ENCODE results near the gene HOXA10.

HOXA10 gene

DNA sequence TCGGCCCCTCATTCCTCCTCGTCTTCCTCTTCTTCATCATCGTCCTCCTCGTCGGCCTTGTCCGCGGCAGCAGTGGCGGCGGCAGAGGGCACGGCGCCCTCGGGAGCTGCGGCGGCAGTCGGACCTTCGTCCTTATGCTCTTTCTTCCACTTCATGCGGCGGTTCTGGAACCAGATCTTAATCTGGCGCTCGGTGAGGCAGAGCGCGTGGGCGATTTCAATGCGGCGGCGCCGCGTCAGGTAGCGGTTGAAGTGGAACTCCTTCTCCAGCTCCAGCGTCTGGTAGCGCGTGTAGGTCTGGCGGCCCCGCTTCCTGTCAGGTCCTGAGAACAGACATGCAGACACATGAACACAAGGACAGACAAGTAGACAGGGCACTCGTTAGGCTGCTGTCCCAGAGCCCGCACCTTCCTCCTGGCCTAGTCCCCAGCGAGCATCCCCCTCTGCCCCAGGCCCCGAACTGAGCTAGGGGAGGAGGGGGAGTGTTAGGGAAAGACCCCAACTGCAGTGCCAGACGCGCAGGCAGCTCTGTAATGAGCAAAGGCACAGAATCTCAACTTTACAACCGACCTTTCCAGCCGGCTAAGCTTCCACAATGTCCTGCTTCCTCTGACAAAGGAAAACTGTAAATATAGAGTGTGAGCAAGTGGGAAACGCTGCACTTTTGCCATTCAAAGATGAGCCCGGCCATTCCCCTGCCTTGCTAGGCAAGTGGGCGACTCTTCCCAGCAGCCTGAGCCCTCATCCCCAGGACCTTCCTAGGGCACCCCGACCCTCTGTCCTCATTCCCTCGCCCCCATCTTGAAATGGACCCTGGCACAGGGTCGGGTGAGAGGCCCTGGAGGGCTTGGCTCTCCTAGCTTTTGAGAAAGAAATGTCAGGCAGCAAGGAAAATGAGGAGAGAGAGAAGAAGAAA is 19.0 kb downstream of the HOXA10 start:
- DNase-seq = peak; percentile 57

DNA sequence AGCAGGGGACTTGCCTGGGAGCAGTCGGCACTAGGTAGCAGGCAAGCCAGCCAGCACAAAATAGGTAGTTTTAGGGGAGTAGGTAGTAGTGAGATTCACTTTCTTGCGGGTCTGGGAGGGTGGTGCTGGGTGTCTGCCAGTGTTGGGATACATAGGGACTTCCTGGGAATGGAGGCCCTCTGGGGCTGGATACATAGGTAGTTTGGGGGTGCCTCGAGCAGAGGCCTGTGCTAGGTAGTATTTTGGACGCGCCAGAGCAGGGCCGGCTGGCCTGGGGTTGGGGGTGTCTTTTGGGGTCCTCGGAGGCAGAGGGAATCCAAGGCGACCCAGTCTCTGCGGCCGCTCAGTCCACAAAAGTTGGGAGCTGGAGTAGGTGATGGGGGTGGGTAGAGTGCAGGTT is 19.8 kb downstream of the HOXA10 start:
- DNase-seq = no peak

DNA sequence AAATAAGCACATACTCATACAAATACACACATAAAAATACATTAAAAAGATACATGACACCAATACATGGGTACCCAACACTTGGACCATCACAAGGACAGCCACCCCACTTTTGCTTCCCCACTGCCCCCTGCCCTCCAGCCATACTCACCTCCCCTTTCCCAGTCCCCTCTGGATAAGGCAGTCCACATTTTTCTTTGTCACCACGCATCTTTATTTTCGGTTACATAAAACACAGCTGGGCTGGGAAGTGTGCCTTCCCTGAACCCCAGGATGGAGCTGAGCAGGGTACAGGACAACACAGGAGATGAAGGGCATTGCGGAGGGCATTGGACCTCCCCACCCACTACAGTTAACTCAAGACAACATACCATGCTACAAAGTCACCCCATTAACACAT is 20.6 kb downstream of the HOXA10 start:
- no peak for DNase-seq

DNA sequence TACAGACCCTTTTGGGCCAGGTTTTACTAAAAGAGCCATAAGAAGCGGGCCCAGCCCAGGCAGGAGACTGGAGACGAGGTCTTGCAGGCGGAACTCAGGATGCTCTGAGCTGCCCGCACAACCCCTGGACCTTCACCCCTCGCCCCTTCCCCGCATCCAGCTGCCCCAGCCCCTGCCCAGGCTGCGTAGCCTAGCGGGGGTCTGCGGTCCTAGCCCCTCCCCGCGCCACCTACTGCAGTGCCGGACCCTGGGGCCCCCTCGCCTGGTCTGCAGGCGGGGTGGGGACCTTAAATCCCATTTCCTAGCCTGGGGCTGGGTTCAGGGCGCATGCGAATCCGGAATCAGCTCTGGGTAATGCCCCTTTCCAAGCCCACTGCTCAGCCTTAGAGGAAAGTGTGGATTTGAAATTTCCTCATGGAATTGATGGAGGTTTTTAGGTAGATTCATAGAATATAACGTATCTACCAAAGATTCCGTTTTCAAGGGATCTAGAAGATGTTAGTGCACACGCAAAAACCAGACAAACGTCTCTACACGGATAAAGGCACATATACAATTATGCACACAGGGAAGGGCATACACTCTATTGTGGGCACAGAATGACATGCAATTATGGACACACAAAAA is 21.2 kb downstream of the HOXA10 start:
- DNase-seq = peak; percentile 9

DNA sequence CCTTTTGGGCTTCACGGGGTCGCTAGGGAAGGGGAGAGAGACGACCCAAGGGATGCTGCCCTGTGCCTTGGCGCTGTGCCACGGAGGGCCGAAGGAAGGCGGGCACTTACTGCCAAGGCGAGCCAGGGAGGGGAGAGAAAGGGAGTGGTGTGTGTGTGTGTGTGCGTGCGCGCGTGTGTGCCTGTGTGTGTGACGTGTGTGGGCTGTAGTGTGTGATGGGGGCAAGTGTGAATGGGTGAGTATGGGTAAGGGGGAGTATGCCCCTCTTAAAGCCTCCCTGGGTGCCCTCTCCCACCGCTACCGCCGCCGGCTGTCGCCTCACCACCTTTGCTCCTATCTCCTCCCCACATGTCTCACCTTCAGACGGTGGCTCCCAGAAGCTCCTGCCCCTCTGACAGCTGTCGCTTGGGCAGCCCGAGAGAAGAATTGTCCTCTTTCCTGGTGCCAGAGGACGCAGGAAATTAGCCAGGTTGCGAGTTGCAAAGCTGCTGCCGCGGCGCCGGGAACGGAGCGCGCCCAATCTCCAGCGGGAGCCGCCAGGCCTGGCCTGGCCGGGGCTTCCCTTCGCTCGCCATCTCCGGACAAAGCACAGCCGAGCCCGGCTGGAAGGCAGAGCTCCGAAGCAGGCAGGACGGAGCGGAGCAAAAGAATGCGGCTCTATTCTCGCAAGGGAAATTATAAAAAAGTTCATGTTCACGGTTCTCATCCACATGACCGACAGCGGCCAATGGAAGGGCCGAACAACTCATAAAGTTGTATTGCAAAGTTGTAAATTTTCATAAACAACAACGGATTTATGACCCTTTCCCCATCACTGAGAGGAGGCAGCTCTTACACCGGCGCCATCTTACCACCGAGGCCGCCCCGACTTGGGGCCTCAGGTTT is 21.9 kb downstream of the HOXA10 start, which contains the start of gene HOXA3:
HOXA3 (minus strand) TSS at position 653 of the 885 bp plus-strand sequence. CDS start 41,943 bp downstream, outside the sequence.
- DNase-seq = peak; percentile 15

DNA sequence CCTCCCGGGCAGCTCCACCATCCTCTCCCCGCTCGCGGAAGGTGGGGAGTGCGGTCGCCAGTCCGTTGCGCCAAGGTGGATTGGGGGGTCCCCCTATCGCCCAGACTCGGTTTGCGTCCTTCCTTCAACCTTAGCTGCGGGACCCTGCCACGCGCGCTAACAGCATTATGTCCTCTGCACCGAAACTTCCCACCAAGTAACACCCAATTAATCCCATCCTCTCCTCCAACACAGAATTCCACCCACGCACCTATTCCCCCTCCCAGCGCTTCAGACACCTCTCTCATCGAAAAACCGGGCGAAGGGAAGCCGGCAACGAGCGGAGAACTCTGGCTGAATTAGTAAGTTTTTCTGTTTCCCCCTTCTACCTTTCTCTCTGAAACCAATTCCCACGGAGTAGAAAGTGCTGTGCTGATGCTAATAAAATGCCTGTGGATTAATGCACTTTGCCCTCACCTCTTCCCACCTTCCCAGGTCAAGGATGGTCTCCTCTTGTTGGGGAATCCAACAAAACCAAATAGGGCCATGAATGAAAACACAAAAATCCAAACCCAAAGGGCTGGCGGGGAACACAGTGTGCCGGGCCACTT is 22.7 kb downstream of the HOXA10 start:
- DNase-seq = peak; percentile 11

DNA sequence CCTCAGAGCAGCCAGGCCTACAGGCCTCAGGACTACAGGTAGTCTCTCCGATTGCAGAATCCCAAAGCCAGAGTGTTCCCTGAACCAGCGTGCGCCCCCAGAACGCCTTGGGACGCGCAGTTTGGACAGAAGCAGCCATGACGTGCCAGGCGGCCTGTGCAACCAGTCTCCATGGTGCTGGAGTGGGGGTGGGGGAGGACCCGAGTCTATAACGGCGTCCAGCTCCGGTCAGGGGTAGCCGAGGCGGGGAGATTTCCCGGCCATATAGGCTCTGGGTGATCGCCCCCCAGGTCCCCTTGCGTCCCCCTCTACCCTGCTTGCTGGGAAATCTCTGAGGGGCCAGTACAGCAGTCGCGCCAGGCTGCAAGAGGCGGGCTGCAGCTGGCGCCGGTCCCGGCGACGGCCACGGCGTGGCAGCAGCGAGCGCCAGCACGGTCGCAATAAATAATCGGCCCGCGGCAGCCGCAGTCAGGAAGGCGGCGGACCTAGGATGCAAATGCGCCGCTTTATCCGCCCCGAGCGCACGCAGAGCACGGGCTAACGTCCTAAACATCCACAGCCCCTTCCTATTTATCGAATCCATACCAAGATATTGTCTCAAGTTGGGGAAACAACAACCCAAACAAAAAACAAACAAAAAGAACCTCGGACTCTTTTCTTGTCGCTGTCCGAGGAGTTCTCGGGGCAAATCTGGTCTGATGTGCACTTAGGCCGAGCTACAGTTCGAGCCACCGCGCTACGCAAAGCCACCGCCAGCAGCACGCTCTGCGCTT is 23.4 kb downstream of the HOXA10 start:
- peak; percentile 71 for DNase-seq

DNA sequence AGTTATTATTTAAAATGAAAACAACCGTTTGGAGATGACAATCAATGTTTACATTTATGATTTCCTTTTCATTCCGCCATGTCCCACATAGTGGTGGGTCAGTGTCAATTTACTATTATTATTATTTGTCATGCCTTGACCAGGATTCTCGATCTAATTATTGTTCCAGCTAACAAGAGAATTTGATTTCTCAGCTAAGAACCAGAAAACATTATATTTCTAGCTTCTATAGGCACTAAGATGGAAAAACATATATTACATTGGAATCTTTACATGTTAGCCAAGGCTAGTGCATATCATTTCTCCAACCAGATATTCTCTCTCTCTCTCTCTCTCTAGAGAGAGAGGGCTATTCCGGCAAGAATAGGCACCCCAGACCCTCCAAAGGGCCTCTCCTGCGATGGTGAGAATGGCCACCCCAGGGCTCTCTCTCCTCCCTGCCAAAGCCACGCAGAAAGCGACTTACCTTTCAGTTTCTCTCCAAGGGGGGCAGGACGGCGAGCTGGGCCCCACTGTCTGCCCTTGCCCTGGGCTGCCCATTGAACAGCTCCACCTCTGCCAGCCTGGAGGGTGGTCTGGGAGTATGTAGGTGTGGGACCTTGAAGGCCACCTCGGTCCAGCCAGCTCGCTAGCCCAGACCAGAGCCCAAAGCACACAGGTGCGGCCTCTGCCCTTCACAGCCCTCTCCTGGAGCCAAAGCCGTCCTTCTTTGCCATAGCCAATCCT is 24.1 kb downstream of the HOXA10 start:
- DNase-seq = no peak

DNA sequence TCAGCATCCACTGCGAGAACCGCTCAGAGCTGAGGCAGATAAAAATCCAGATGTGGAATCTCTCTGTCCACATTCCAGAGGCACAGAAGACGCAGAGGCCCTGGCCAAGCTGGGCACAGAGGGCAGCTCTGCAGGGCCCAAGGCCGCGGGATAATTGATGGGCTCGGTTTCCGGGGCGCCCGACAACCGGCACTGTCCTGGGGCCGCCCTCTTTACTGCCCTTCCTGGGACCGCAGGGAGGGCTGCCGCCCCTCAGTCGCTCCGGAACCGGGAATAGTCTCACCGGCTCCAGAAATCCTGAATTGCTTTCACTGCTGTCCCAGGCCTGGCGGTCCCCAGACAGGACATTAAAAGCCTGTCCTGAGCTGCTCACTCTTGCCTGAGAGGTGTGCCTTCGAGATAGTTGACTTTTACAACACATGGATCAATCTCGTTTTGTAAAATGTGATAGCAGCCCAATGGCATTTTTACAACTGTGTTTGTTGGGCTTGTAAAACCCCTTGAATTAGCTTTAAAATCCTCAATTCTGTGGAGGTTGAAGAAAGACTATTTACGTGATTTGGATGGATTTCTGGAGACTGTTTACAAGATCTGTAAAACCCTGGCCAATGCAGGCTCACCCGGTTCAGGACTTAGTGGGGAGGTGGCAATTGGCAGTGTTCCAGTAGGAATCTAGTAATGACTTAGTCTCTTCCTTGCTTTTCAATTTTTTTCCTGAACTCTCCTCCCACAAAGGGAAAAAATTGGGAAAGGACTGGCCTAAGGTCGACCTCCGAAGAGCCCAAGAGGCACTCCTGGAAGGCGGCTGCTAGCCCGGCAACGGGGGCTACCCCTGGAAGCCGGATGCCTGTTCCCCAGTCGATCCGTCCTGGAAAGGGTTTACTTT is 25.1 kb downstream of the HOXA10 start:
- DNase-seq = no peak

DNA sequence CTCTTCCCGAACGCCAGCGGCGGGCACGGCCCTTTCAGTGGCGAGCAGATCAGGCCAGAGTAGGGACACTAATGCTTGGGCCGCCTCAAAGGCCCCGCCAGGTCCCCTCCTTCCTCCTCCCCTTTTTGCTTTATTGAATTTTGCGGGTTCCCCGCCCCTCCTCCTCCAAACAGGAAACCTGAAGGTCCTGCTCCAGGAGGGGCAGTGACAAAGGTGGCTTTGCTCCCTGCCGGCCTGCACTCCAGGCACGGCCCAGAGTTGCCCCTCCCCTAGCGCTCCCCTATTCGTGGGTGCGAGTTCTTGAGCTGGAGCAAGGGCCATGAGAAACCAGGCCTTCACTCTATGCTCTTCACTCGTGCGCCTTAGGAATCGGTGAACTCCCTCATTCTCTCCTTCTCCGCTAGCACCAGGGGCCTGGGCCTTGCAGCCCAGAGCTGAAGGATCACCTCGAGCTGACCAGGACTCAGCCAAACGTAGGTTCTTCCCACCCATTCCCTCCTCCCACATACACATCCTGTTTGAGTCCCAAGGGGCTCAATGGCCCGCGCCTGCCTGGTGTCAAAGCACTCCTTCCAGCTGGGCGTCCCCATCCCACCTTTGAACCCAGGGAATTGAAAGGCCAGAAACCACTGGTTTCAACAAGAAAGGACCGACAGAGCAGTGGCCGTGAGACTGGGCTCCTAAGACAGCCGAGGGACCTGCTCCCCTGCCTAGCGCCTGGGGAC is 25.9 kb downstream of the HOXA10 start:
- no peak for DNase-seq

DNA sequence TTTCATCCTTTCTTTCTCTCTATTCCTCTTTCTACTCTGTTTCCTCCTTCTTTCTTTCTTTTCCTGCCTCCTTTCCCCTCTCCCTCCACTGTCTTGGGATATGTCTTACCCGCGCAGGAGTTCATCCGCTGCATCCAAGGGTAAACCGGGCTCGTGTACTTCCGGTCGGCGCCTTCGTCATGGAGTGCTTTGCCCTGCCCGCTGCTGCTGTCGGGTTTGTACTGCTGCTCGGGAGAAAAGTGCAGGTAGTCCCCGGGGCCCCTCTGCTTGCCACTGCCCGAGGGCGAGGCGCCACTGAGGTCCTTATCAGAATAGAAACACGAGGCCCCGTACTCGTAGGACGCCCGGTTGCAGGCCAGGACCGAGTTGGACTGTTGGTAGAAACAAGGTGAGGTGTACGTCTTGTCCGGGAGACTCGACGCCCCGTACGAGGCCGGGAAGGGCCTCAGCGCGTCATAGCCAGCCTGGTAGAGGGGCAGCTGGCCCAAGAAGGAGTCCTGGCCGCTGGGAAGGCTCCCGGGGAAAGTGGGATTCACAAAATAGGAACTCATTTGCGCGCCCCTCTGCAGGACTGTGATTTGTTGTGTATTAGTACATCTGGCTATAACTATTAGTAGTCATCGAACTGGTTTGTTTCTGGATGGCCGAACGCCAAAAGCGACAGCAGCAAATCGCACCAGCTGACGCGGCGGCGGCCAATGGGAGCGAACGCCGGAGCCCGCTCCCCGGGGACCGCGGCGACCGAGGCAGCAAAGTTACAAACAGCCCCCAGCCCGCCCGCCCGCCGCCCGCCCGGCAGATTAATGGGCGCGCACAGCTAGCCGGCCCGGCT is 26.7 kb downstream of the HOXA10 start, which contains the start of gene HOXA6:
HOXA6 (minus strand) TSS at position 576 of the 832 bp plus-strand sequence; CDS start at position 551, 25 bp downstream.
- peak; percentile 11 for DNase-seq

DNA sequence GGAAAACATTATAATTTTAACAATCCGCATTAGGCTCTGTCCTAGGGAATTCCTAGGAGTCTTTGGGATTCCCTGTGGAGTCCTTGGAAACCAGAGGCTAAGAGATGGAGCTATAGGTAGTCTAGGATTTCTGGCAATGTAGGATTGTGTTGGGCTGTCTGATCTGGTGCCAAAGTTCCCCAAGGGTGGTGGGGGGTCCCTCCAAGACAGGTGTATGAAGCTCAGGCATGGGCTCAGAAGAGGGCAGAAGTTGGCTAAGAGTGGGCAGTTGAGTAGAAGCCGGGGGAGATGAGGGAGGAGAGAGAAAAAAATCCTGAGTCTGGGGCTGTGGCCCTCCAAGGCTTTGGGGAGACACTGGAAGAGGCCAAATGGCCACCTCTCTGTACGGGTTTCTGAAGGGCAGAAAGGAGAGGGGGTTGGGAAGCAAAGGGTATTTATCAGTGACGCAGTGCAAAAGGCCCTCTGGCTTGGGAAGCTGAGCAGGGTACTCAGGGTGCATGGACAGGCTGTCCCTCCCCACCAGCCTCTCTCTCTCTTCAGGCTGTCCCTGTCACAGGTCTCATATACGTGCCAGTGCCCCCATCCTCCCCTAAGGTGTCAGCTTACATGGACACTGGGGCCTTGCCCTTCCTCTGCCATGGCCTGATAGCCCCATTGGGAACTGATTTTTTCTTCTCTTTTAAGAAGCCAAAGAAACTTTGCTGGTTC is 27.5 kb downstream of the HOXA10 start:
- DNase-seq = no peak

DNA sequence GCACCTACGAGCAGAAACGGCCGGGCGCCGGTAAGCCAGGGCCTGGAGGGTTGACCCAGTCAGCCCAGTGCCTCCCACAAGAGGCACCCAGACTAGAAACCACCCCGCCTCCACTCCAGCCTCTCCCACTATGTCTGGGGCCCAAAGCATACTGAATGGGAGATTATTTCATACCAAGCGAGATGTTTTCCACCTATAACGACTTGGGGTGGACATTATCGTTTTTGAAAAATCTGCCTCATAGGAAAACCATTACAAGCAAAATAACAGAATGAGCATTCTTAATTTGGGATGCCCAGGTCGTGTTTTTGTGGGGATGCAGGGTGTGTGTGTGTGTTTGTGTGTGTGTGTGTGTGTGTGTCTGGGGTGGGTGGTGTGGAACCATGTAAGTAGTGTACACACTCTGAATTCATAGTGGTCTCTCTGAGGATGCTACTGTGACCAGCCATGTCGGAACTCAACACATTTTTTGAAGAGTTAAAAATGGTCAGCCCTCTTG is 28.2 kb downstream of the HOXA10 start:
- DNase-seq = no peak

DNA sequence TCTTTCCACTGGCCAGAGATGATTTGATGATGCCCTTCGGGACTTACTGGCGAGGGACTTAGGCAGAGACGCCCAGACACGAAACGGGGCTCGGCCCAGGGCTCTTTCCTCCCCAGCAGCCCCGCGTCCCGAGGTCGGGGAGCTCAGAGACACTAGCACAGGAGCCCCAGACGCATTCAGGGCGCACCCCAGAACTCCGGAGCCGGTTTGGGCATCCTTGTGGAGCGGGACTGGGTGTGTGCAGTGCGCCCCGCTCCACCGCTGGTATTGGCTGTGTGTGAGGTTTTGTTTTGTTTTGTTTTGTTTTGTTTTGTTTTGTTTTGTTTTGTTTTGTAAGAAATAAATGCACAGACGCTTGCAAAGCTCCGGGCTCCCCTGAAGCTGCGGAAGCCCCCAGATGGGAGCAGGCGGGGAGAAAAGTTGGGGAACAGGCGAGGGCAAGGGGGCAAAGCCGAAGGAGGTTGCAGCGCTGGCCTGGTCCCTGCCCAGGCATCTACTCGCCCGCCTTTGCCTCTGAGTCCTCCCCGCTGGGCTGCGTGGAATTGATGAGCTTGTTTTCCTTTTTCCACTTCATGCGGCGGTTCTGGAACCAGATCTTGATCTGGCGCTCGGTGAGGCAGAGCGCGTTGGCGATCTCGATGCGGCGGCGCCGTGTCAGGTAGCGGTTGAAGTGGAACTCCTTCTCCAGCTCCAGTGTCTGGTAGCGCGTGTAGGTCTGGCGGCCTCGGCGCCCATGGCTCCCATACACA is 28.8 kb downstream of the HOXA10 start:
- no peak for DNase-seq

DNA sequence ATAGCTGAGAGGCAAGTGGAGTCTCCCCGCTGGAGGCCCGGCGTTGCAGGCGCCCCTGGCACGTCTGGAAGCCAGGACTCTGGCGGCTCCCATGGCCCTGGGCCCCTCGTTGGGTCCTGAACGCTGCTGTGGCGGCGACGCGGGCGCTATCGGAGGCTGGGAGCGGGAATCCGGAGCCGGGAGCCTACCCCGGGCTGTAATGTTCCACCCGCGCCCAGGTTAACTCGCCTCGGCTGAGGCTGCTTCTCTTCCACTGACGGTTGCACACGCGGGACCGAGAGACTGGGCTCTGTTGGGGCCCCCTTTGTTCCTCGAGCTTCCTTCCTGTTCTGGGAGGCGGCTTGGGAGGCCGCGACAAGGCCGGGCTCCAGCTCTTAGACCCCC is 29.3 kb downstream of the HOXA10 start:
- no peak for DNase-seq

DNA sequence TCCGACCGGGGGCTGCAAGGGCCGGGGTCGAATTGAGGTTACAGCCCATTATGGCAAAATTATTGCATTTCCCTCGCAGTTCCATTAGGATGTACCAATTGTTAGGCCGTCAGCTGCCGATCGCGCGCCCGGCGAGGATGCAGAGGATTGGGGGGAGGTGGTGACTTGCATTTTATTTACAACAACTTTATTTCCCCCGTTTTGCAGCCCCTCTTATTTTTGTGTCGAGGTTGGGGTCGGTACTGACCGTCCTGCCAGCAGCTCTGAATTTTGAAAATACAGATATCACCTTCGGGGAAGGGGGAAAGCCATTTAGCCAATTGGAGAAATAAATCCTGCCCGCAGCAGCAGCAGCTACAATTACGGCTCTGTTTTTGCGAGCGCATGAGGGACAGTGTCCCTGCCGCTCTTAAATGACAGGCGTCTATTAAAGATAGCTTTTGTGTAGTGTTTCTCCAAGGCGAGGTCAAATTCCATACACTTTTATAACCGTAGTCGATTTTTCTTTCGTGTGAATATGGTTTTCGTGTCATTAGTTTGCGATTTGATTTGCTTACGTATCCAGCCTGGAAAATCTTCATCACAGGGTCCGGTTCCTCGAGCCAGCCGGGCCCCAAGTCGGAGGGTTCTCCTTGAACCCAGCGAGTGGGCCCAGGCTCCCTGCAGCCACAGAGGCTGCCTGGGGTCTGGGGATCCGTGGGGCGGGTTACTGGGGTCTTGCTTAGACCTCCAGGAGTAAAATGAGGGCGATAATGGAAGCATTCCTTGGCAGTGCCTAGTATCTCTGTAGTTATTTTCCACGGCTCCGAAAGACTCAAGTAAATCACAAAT is 30.0 kb downstream of the HOXA10 start:
- DNase-seq = no peak
